Measurements from ENCODE around the gene DHRSX.

- TF ChIP-seq CTCF (conservative IDR thresholded peaks at IDR 0.05 in 1 of 2, IDR thresholded peaks at IDR 0.05 in 1 of 2; ENCODE audit: extremely low read depth in 1 of 2, insufficient read depth in 1 of 2, low read depth in 1 of 2, low read length in 2 of 2) (no peak), EZH2 (IDR thresholded peaks at IDR 0.05; ENCODE audit: borderline replicate concordance, low read length) (no peak)
Observed at GRCh38 chrX:2311501-2311900, 189.3 kb downstream of the DHRSX start.
